Suprapubic skin (tissue), 3 donors: ENCODE data around the gene CLDN2.

ENCODE experiments used
- POLR2A ChIP-seq, 2 donors: fragments of 450-650 bp; IDR thresholded peaks; one replicate each; pipeline ENCODE4 v1.6.1; 2017; ENCODE audit warnings: antibody characterized with exemption in 2 of 2, mild to moderate bottlenecking in 2 of 2, moderate library complexity in 2 of 2
- TF ChIP-seq, protein P1 (sequence below), 2 donors: fragments of 200-600 bp in 1 of 2; fragments of 450-650 bp in 1 of 2; sonication (generic) in 1 of 2; IDR thresholded peaks; one replicate each; pipeline ENCODE4 v1.5.1; 2016 to 2019; ENCODE audit warnings: antibody characterized with exemption in 2 of 2, mild to moderate bottlenecking in 1 of 2, moderate library complexity in 1 of 2

DNA sequence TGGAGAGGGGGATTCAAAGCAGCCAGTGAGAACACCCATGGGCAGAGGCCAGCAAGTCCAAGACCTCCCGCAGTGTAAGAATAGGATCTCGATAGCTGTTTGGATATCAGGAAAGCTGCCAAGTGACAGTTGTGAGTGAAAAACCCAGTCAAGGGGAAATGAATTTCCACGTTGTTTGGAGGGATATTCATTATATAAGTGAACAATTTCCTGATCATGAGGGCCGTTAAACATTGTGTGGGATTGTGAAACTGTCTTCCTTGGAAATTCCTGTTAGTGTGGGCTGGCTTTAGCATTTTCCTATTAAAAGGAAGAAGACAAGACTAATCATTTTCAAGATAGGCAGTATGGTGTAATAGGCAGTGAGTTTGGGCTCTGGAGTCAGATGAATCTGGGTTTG is 15.0 kb downstream of the CLDN2 start:
- TF ChIP-seq POLR2A (IDR thresholded peaks at IDR 0.05) = no peak
- TF ChIP-seq, protein P1, sequence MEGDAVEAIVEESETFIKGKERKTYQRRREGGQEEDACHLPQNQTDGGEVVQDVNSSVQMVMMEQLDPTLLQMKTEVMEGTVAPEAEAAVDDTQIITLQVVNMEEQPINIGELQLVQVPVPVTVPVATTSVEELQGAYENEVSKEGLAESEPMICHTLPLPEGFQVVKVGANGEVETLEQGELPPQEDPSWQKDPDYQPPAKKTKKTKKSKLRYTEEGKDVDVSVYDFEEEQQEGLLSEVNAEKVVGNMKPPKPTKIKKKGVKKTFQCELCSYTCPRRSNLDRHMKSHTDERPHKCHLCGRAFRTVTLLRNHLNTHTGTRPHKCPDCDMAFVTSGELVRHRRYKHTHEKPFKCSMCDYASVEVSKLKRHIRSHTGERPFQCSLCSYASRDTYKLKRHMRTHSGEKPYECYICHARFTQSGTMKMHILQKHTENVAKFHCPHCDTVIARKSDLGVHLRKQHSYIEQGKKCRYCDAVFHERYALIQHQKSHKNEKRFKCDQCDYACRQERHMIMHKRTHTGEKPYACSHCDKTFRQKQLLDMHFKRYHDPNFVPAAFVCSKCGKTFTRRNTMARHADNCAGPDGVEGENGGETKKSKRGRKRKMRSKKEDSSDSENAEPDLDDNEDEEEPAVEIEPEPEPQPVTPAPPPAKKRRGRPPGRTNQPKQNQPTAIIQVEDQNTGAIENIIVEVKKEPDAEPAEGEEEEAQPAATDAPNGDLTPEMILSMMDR (IDR thresholded peaks at IDR 0.05) = no peak
